Vagina (tissue), 2 donors: ENCODE results near the gene IL18RAP.

Source experiments
- CTCF ChIP-seq, 3 experiments: fragments of 450-650 bp in 2 of 3; fragments of 200-600 bp in 1 of 3; sonication (generic) in 1 of 3; IDR thresholded peaks; one replicate each; pipeline ENCODE4 v1.5.1; 2017 to 2019; ENCODE audit warnings: antibody characterized with exemption in 3 of 3, mild to moderate bottlenecking in 2 of 3, moderate library complexity in 2 of 3
- POLR2A ChIP-seq, 2 donors: fragments of 450-650 bp; IDR thresholded peaks; one replicate each; pipeline ENCODE4 v1.6.1; 2017; ENCODE audit warnings: antibody characterized with exemption in 2 of 2, mild to moderate bottlenecking in 2 of 2, moderate library complexity in 2 of 2
- POLR2AphosphoS5 ChIP-seq, 2 donors: sonication (generic); formaldehyde crosslinking; IDR thresholded peaks; one replicate each; pipeline ENCODE4 v1.9.0; 2017; ENCODE audit warnings: antibody characterized with exemption in 2 of 2, mild to moderate bottlenecking in 2 of 2, low read depth in 1 of 2; ENCODE audit not compliant: insufficient read depth in 1 of 2

GRCh38 chr2:102399499-102400141, 23.3 kb upstream of the IL18RAP start:
- TF ChIP-seq CTCF (IDR thresholded peaks at IDR 0.05) (no peak), POLR2AphosphoS5 (IDR thresholded peaks at IDR 0.05; ENCODE audit: insufficient read depth in 1 of 2, low read depth in 1 of 2) (no peak), POLR2A (IDR thresholded peaks at IDR 0.05) (no peak)
